IMR-90 (cell line): ENCODE measurements around the gene ACTA2. TPM values are rescaled to one million over a fixed set of nuclear protein-coding genes. Genes with fewer than 3 reads are reported as not detected.
A peak's percentile ranks its signal among the peaks of the same experiment; 100 is the strongest.

ENCODE experiments used
- ATAC-seq: fragments of 200-7000 bp; cut with Tn5 transposase; 2 replicates; pipeline ENCODE4 v1.9.1; 2020; ENCODE audit warnings: low read depth, mild to moderate bottlenecking, moderate library complexity
- BruUV-seq: library from RNA; stranded (reverse); fragments of 400-500 nt; replicated peaks from 2 replicates; lab custom pipeline; 2021; lab: Mats Ljungman, UMichigan
- CTCF ChIA-PET: fragments of 300-600 bp; formaldehyde crosslinking; extraction: SDS; loops from one replicate; lab custom pipeline; 2021; ENCODE audit warnings: antibody characterized with exemption; lab: Yijun Ruan, JAX
- POLR2A ChIA-PET: fragments of 300-600 bp; sonication (Branson Sonifier 250); formaldehyde crosslinking; loops from one replicate; lab custom pipeline; 2022; ENCODE audit warnings: antibody characterized with exemption; ENCODE audit not compliant: unreplicated experiment; lab: Charles Lee
- DNase-seq: peaks from one replicate; pipeline ENCODE4 v3.0.0; 2013
- H2AFZ ChIP-seq: replicated peaks from 2 replicates; pipeline ENCODE3; 2013; ENCODE audit warnings: low read length, mild to moderate bottlenecking; ENCODE audit not compliant: poor library complexity
- H2AK5ac ChIP-seq: 2 replicates; pipeline ENCODE4 v1.6.1; 2013; ENCODE audit warnings: low read depth, low read length, inconsistent platforms
- H2AK9ac ChIP-seq: replicated peaks from 2 replicates; pipeline ENCODE3; 2013; ENCODE audit warnings: mild to moderate bottlenecking, low read depth, low read length, moderate library complexity; ENCODE audit not compliant: poor library complexity
- H2BK120ac ChIP-seq: 2 replicates; pipeline ENCODE4 v1.6.1; 2013; ENCODE audit warnings: low read depth, low read length, inconsistent platforms
- H2BK15ac ChIP-seq: 3 replicates; pipeline ENCODE4 v1.6.1; 2013; ENCODE audit warnings: low read depth, low read length, inconsistent platforms
- H2BK20ac ChIP-seq: 2 replicates; pipeline ENCODE4 v1.6.1; 2013; ENCODE audit warnings: low read depth, mild to moderate bottlenecking, inconsistent platforms, low read length, moderate library complexity
- H2BK5ac ChIP-seq: 2 replicates; pipeline ENCODE4 v1.6.1; 2013; ENCODE audit warnings: mild to moderate bottlenecking, low read depth, low read length, inconsistent platforms; ENCODE audit not compliant: poor library complexity, severe bottlenecking
- H3K14ac ChIP-seq: replicated peaks from 2 replicates; pipeline ENCODE4 v1.6.1; 2013; ENCODE audit warnings: low read depth, low read length, inconsistent platforms
- H3K18ac ChIP-seq: 2 replicates; pipeline ENCODE4 v1.6.1; 2013; ENCODE audit warnings: low read depth, low read length, control low read depth
- H3K23ac ChIP-seq: 2 replicates; pipeline ENCODE4 v1.6.1; 2013; ENCODE audit warnings: low read depth, low read length, inconsistent platforms
- H3K27ac ChIP-seq: 2 replicates; pipeline ENCODE4 v1.5.1; 2013; ENCODE audit warnings: mild to moderate bottlenecking, control low read depth, low read length; ENCODE audit not compliant: insufficient read depth
- H3K27me3 ChIP-seq: 2 replicates; pipeline ENCODE4 v1.6.1; 2013; ENCODE audit warnings: low read length; ENCODE audit not compliant: control insufficient read depth, insufficient read depth
- H3K36me3 ChIP-seq: 2 replicates; pipeline ENCODE4 v1.6.1; 2013; ENCODE audit warnings: low read length, mixed read lengths; ENCODE audit not compliant: control insufficient read depth, insufficient read depth
- H3K4ac ChIP-seq: 2 replicates; pipeline ENCODE4 v1.6.1; 2013; ENCODE audit warnings: low read depth, low read length, inconsistent platforms
- H3K4me1 ChIP-seq: 2 replicates; pipeline ENCODE4 v1.6.1; 2013; ENCODE audit warnings: low read length, mixed read lengths; ENCODE audit not compliant: control insufficient read depth, insufficient read depth
- H3K4me2 ChIP-seq: 2 replicates; pipeline ENCODE4 v1.6.1; 2013; ENCODE audit warnings: low read depth, mild to moderate bottlenecking, control low read depth, low read length, moderate library complexity
- H3K4me3 ChIP-seq: 2 replicates; pipeline ENCODE4 v1.5.1; 2013; ENCODE audit warnings: low read depth, mild to moderate bottlenecking, control low read depth, low read length, moderate library complexity; ENCODE audit not compliant: insufficient read depth
- H3K56ac ChIP-seq: 2 replicates; pipeline ENCODE4 v1.6.1; 2013; ENCODE audit warnings: low read length, inconsistent platforms; ENCODE audit not compliant: insufficient read depth; ENCODE audit errors: extremely low read depth
- H3K79me1 ChIP-seq, 2 experiments: 2 replicates each; pipeline ENCODE4 v1.6.1; 2013; ENCODE audit warnings: low read length in 2 of 2, inconsistent platforms in 1 of 2, low read depth in 1 of 2
- H3K9ac ChIP-seq: 2 replicates; pipeline ENCODE4 v1.6.1; 2013; ENCODE audit warnings: low read depth, low read length, control low read depth
- H3K9me1 ChIP-seq: 2 replicates; pipeline ENCODE4 v1.6.1; 2013; ENCODE audit warnings: low read length, inconsistent platforms; ENCODE audit not compliant: insufficient read depth
- H3K9me3 ChIP-seq: 2 replicates; pipeline ENCODE4 v1.6.1; 2013; ENCODE audit warnings: low read length; ENCODE audit not compliant: control insufficient read depth, insufficient read depth
- H4K20me1 ChIP-seq: 2 replicates; pipeline ENCODE4 v1.6.1; 2013; ENCODE audit warnings: low read length, inconsistent platforms; ENCODE audit not compliant: insufficient read depth
- H4K5ac ChIP-seq: 2 replicates; pipeline ENCODE4 v1.6.1; 2013; ENCODE audit warnings: mild to moderate bottlenecking, low read depth, low read length, control low read depth
- H4K8ac ChIP-seq, 2 experiments: 2 replicates each; pipeline ENCODE4 v1.6.1; 2013; ENCODE audit warnings: low read depth in 2 of 2, low read length in 2 of 2, control low read depth in 1 of 2, inconsistent platforms in 1 of 2
- H4K91ac ChIP-seq: 2 replicates; pipeline ENCODE4 v1.6.1; 2013; ENCODE audit warnings: low read depth, low read length, inconsistent platforms; ENCODE audit not compliant: insufficient read depth
- BHLHE40 ChIP-seq: fragments of 150-350 bp; IDR thresholded peaks from 2 replicates; pipeline ENCODE4 v1.6.1; 2016; ENCODE audit warnings: mild to moderate bottlenecking, low read depth, low read length
- CEBPB ChIP-seq: IDR thresholded peaks from 2 replicates; pipeline ENCODE4 v1.6.1; 2012; ENCODE audit warnings: low read depth, low read length, improper control_type of control experiment
- CHD1 ChIP-seq: IDR thresholded peaks from 2 replicates; pipeline ENCODE4 v1.6.1; 2012; ENCODE audit warnings: low read depth, low read length, improper control_type of control experiment
- ELK1 ChIP-seq: fragments of 150-350 bp; IDR thresholded peaks from 2 replicates; pipeline ENCODE4 v1.6.1; 2016; ENCODE audit warnings: low read depth, mild to moderate bottlenecking, low read length, moderate library complexity, borderline replicate concordance
- FOS ChIP-seq: fragments of 150-350 bp; IDR thresholded peaks from 2 replicates; pipeline ENCODE4 v1.6.1; 2016; ENCODE audit warnings: low read depth, low read length
- MAFK ChIP-seq: IDR thresholded peaks from 2 replicates; pipeline ENCODE4 v1.6.1; 2012; ENCODE audit warnings: low read depth, low read length, improper control_type of control experiment
- MAZ ChIP-seq: IDR thresholded peaks from 2 replicates; pipeline ENCODE4 v1.6.1; 2012; ENCODE audit warnings: low read depth, mild to moderate bottlenecking, low read length, improper control_type of control experiment, moderate library complexity, borderline replicate concordance
- MXI1 ChIP-seq: IDR thresholded peaks from 2 replicates; pipeline ENCODE4 v1.6.1; 2012; ENCODE audit warnings: low read depth, mild to moderate bottlenecking, low read length, moderate library complexity, borderline replicate concordance
- NFE2L2 ChIP-seq: fragments of 150-350 bp; IDR thresholded peaks from 2 replicates; pipeline ENCODE4 v1.6.1; 2016; ENCODE audit warnings: low read depth, mild to moderate bottlenecking, low read length
- POLR2A ChIP-seq: IDR thresholded peaks from 2 replicates; pipeline ENCODE4 v1.6.1; 2012; ENCODE audit warnings: mild to moderate bottlenecking, low read depth, low read length
- RAD21 ChIP-seq: IDR thresholded peaks from 2 replicates; pipeline ENCODE4 v1.6.1; 2012; ENCODE audit warnings: low read length, improper control_type of control experiment
- RFX5 ChIP-seq: IDR thresholded peaks from 2 replicates; pipeline ENCODE4 v1.8.0; 2012; ENCODE audit warnings: low read depth, mild to moderate bottlenecking, low read length, moderate library complexity
- WGBS, 2 experiments: methylation state at CpG; one replicate each; pipeline versions ENCODE4 v1.1.5 to v1.1.7; 2013; ENCODE audit warnings: missing lambda C conversion rate in 2 of 2; ENCODE audit not compliant: insufficient read length in 1 of 2; ENCODE audit errors: extremely low coverage in 2 of 2; 5-methylcytosine and 5-hydroxymethylcytosine counted together
- dilution Hi-C: fragments of 300-500 bp; cut with HindIII; formaldehyde crosslinking; loops from one replicate; pipeline ENCODE4 v1.14.3; 2018; ENCODE audit warnings: low sequenced_read_pairs; ENCODE audit not compliant: unreplicated experiment
- in situ Hi-C: fragments of 300-500 bp; cut with MboI; formaldehyde crosslinking; loops from 3 replicates; pipeline ENCODE4 v1.14.3; 2019; ENCODE audit warnings: low sequenced_read_pairs, inconsistent platforms, mixed read lengths
- intact Hi-C: fragments of 100-400 bp; cut with micrococcal nuclease; formaldehyde crosslinking; loops from 2 replicates; pipeline ENCODE4 v1.10.0; 2022
- polyA plus RNA-seq, 3 experiments: library from polyadenylated mRNA; depleted of rRNA; stranded (reverse); fragments of >200 nt; gene quantifications; 2 replicates each; pipeline ENCODE4 v1.2.3, GENCODE V29; 2012; ENCODE audit warnings: low replicate concordance in 1 of 3
- total RNA-seq: library from RNA; depleted of rRNA; stranded (reverse); fragments of >200 nt; gene quantifications from 2 replicates; pipeline ENCODE4 v1.2.3, GENCODE V29; 2012
- TF ChIP-seq, protein P1 (sequence below): conservative IDR thresholded peaks from 2 replicates; pipeline ENCODE4 v1.5.1; 2012; ENCODE audit warnings: mild to moderate bottlenecking, low read depth, low read length, improper control_type of control experiment

The ACTA2 gene
- total and polyA plus RNA-seq, 2 of the 4 experiments (the other 2 are of a cell fraction), result 978 to 1,235 TPM

DNA sequence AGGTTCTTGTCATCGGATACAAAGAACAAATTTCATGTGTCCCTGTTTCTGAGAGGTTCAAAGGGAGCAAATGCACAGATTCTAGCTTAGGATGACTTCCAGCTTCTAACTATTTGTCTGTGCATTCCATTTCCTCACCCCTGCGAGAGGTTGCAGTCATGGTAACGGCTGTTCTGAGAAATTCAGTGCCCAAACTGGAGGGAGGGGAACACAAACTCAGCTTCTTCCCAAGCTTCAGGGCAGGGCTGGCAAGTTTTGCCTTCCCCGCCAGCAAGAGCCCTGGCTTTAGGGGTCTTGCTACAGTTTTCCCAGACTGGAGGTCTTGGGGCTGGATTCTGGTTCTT lies 49.1 kb upstream of the ACTA2 start:
- H2BK20ac ChIP-seq, result no peak overlapping the region
- no peak overlapping the region for H2BK5ac ChIP-seq
- peak; percentile 31 for DNase-seq
- BruUV-seq, result no TSS peak
- no peak overlapping the region for H2BK120ac ChIP-seq
- no peak overlapping the region for H4K8ac ChIP-seq
- dilution Hi-C loops (loop anchor here (25.0 kb wide), 1 partner anchor 211 kb away; the partner anchor contains the start of gene CH25H), in situ Hi-C loops (no loop called here), intact Hi-C loops (no loop called here)
- 0 out of 2 replicates have a peak overlapping the region, but pooled peaks have one; percentile 18 for H3K14ac ChIP-seq
- peak overlapping the region; percentile 1; the same call in 1 of the 2 replicates for H3K27ac ChIP-seq
- 80% methylated on average over 1 of the region's 4 CpGs; no CpG with 5 or more reads in 1 of the 2 experiments for WGBS, 2 experiments
- CTCF ChIA-PET, result interaction anchor here (0.7 kb wide), 2 partner anchors 56 to 220 kb away, joined by 3 to 4 read pairs; no protein-coding TSS in a partner anchor
- ATAC-seq, result peak; percentile 79
- TF ChIP-seq, protein P1, sequence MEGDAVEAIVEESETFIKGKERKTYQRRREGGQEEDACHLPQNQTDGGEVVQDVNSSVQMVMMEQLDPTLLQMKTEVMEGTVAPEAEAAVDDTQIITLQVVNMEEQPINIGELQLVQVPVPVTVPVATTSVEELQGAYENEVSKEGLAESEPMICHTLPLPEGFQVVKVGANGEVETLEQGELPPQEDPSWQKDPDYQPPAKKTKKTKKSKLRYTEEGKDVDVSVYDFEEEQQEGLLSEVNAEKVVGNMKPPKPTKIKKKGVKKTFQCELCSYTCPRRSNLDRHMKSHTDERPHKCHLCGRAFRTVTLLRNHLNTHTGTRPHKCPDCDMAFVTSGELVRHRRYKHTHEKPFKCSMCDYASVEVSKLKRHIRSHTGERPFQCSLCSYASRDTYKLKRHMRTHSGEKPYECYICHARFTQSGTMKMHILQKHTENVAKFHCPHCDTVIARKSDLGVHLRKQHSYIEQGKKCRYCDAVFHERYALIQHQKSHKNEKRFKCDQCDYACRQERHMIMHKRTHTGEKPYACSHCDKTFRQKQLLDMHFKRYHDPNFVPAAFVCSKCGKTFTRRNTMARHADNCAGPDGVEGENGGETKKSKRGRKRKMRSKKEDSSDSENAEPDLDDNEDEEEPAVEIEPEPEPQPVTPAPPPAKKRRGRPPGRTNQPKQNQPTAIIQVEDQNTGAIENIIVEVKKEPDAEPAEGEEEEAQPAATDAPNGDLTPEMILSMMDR, result no peak
- TF ChIP-seq NFE2L2 (no peak), MXI1 (no peak), CEBPB (no peak), FOS (no peak), ELK1 (no peak), RFX5 (no peak), BHLHE40 (no peak), RAD21 (no peak), CHD1 (no peak), MAZ (no peak), MAFK (no peak), POLR2A (no peak)
- POLR2A ChIA-PET, result no interaction called here
- H3K79me1 ChIP-seq, result peaks cover 24 to 51% of the 10 kb centered on the region in 2 experiments
- no peak overlapping the region for H3K4me3 ChIP-seq
- no peak overlapping the region; the same call in 1 of the 2 replicates for H3K23ac ChIP-seq
- no peak overlapping the region for H2BK15ac ChIP-seq
- H2AK5ac ChIP-seq, result no peak overlapping the region
- H3K4me1 ChIP-seq, result peaks cover 11% of the 10 kb centered on the region
- no peaks in the 10 kb centered on the region for H3K9me3 ChIP-seq
- H3K9me1 ChIP-seq, result peaks cover 10% of the 10 kb centered on the region; the same call in 1 of the 2 replicates
- peak overlapping the region; percentile 55 for H3K4me2 ChIP-seq
- H2AFZ ChIP-seq, result no peak overlapping the region
- no peak overlapping the region for H3K56ac ChIP-seq
- peaks cover 10% of the 10 kb centered on the region for H3K36me3 ChIP-seq
- H3K27me3 ChIP-seq, result no peaks in the 10 kb centered on the region
- H3K9ac ChIP-seq, result no peak overlapping the region
- H3K18ac ChIP-seq, result no peak overlapping the region
- no peak overlapping the region for H2AK9ac ChIP-seq
- H4K91ac ChIP-seq, result no peak overlapping the region
- H4K5ac ChIP-seq, result no peak overlapping the region
- H3K4ac ChIP-seq, result 0 out of 2 replicates have a peak overlapping the region, but pooled peaks have one; percentile 1
- peaks cover 15% of the 10 kb centered on the region; the same call in 1 of the 2 replicates for H4K20me1 ChIP-seq
